GM12878 (cell line): ENCODE measurements around the gene CPB2. TPM values are rescaled to one million over a fixed set of nuclear protein-coding genes. Genes with fewer than 3 reads are reported as not detected.
A peak's percentile ranks its signal among the peaks of the same experiment; 100 is the strongest.

ENCODE experiments used
- ATAC-seq: fragments of 200-7000 bp; cut with Tn5 transposase; 3 replicates; pipeline ENCODE4 v1.9.1; 2020; ENCODE audit warnings: mild to moderate bottlenecking, moderate library complexity
- BruUV-seq: library from RNA; stranded (reverse); fragments of 400-500 nt; replicated peaks from 2 replicates; lab custom pipeline; 2021; lab: Mats Ljungman, UMichigan
- CTCF ChIA-PET: fragments of 300-600 bp; sonication (Branson Sonifier 250); formaldehyde crosslinking; extraction: SDS; loops from one replicate; lab custom pipeline; 2021; ENCODE audit warnings: inconsistent platforms; lab: Yijun Ruan, JAX
- POLR2A ChIA-PET: fragments of 350-600 bp; formaldehyde crosslinking; extraction: SDS; loops from one replicate; lab custom pipeline; 2021; ENCODE audit warnings: inconsistent platforms; lab: Charles Lee
- RAD21 ChIA-PET: fragments of 300-600 bp; sonication (Branson Sonifier 250); formaldehyde crosslinking; loops from one replicate; lab custom pipeline; 2023; ENCODE audit warnings: antibody characterized with exemption; ENCODE audit not compliant: unreplicated experiment; lab: Charles Lee
- SMC1A ChIA-PET: fragments of 300-600 bp; sonication (Branson Sonifier 250); formaldehyde crosslinking; loops from one replicate; lab custom pipeline; 2023; ENCODE audit not compliant: unreplicated experiment, uncharacterized antibody; lab: Charles Lee
- DNase-seq: peaks from one replicate; pipeline ENCODE4 v3.0.0-alpha.2; 2011; ENCODE audit warnings: low read depth, low spot score
- FAIRE-seq: peaks from 3 replicates; lab custom pipeline; 2011; peaks lifted over from hg19 to GRCh38; lab: Jason Lieb, UNC
- H2AFZ ChIP-seq: 2 replicates; pipeline ENCODE4 v1.6.0; 2011; ENCODE audit warnings: low read depth, low read length, control low read depth; ENCODE audit not compliant: control insufficient read depth
- H3K27ac ChIP-seq: 2 replicates; pipeline ENCODE4 v1.5.1; 2011; ENCODE audit warnings: control low read depth; ENCODE audit not compliant: control insufficient read depth, insufficient read depth
- H3K27me3 ChIP-seq, 2 experiments: replicated peaks in 1 of 2; 2 replicates each; pipeline versions ENCODE4 v1.6.0 to v1.6.1; 2011; ENCODE audit warnings: low read length in 1 of 2; ENCODE audit not compliant: control insufficient read depth in 2 of 2, insufficient read depth in 2 of 2
- H3K36me3 ChIP-seq, 2 experiments: 2 replicates each; pipeline ENCODE4 v1.5.1; 2011; ENCODE audit warnings: low read length in 1 of 2; ENCODE audit not compliant: control insufficient read depth in 2 of 2, insufficient read depth in 2 of 2
- H3K4me1 ChIP-seq: 2 replicates; pipeline ENCODE4 v1.6.1; 2011; ENCODE audit warnings: mild to moderate bottlenecking, low read length, moderate library complexity, mixed read lengths; ENCODE audit not compliant: control insufficient read depth, insufficient read depth
- H3K4me2 ChIP-seq: 2 replicates; pipeline ENCODE4 v1.6.0; 2011; ENCODE audit warnings: control low read depth; ENCODE audit not compliant: control insufficient read depth, insufficient read depth
- H3K4me3 ChIP-seq: fragments of 200-600 bp; sonication (generic); 2 replicates; pipeline ENCODE4 v1.5.1; 2016
- H3K79me2 ChIP-seq: 2 replicates; pipeline ENCODE4 v1.6.0; 2011; ENCODE audit warnings: low read length; ENCODE audit not compliant: control insufficient read depth, insufficient read depth
- H3K9ac ChIP-seq: 2 replicates; pipeline ENCODE4 v1.8.0; 2011; ENCODE audit warnings: low read length, control low read depth, mixed read lengths; ENCODE audit not compliant: control insufficient read depth, insufficient read depth
- H3K9me3 ChIP-seq: replicated peaks from 3 replicates; pipeline ENCODE4 v1.5.1; 2011; ENCODE audit warnings: mild to moderate bottlenecking, low read length; ENCODE audit not compliant: control insufficient read depth, insufficient read depth
- H4K20me1 ChIP-seq: 2 replicates; pipeline ENCODE4 v1.6.0; 2011; ENCODE audit not compliant: control insufficient read depth, insufficient read depth
- JUNB ChIP-seq: IDR thresholded peaks from 2 replicates; pipeline ENCODE4 v1.6.1; 2016; ENCODE audit warnings: antibody characterized with exemption, mild to moderate bottlenecking
- NBN ChIP-seq: fragments of 450-650 bp; IDR thresholded peaks from 2 replicates; pipeline ENCODE4 v1.6.1; 2016
- NFYA ChIP-seq: IDR thresholded peaks from 2 replicates; pipeline ENCODE4 v1.6.1; 2011; ENCODE audit warnings: low read depth, mild to moderate bottlenecking, low read length, improper control_type of control experiment, borderline replicate concordance
- NR2C1 ChIP-seq: fragments of 450-650 bp; IDR thresholded peaks from 2 replicates; pipeline ENCODE4 v1.6.1; 2017; ENCODE audit warnings: antibody characterized with exemption, mild to moderate bottlenecking, moderate library complexity
- WGBS: methylation state at CpG from one replicate; pipeline ENCODE4 v1.1.6; 2016; ENCODE audit warnings: low lambda C conversion rate; ENCODE audit not compliant: insufficient replicate concordance, insufficient coverage; ENCODE audit errors: missing lambda C conversion rate; 5-methylcytosine and 5-hydroxymethylcytosine counted together
- in situ Hi-C: fragments of 300-500 bp; cut with MboI; formaldehyde crosslinking; loops from 9 replicates; pipeline ENCODE4 v1.14.3; 2018; ENCODE audit warnings: mixed read lengths
- intact Hi-C: fragments of 100-400 bp; cut with micrococcal nuclease; formaldehyde crosslinking; loops from one replicate; pipeline ENCODE4 v1.14.2; 2022; ENCODE audit not compliant: unreplicated experiment
- polyA plus RNA-seq, 11 experiments: library from polyadenylated mRNA; depleted of rRNA in 4 of 11; unstranded in 6 of 11; stranded (reverse) in 5 of 11; fragments of >200 nt; fragmentation: Nextera tagmentation in 4 of 11; fragmentation: Illumina TruSeq in 1 of 11; extraction: Ambion mirVana in 4 of 11; extraction: Trizol in 1 of 11; gene quantifications; 1 replicate in 1 of 11; 2 replicates in 10 of 11; pipeline versions ENCODE4 v1.2.1 to v1.2.3, GENCODE V29; 2011 to 2016; ENCODE audit warnings: inconsistent platforms in 2 of 11, missing spikeins in 2 of 11, low read depth in 1 of 11
- total RNA-seq, 4 experiments: library from RNA; depleted of rRNA in 3 of 4; stranded (reverse); fragments of >200 nt in 3 of 4; fragmentation: Illumina TruSeq in 1 of 4; extraction: Trizol in 1 of 4; gene quantifications; 2 replicates each; pipeline versions ENCODE4 v1.2.1 to v1.2.3, GENCODE V29; 2013 to 2021

The CPB2 gene
- total and polyA plus RNA-seq, 10 of the 15 experiments (the other 5 are each of a cell fraction or from before 2014, with no cell fraction given), result 0.05 to 0.87 (median 0.13) TPM; not detected in 3

GRCh38 chr13:46087481-46087880 is 17.4 kb downstream of the CPB2 start:
- RAD21 ChIA-PET, result no interaction called here

GRCh38 chr13:46086985-46087384 is 17.8 kb downstream of the CPB2 start:
- Histone ChIP-seq H3K36me3 (no peaks in the 10 kb centered on the region), H3K4me2 (no peak overlapping the region), H3K27me3 (no peaks in the 10 kb centered on the region), H3K79me2 (no peaks in the 10 kb centered on the region), H3K9ac (no peak overlapping the region), H2AFZ (no peak overlapping the region), H3K4me3 (no peak overlapping the region), H4K20me1 (no peaks in the 10 kb centered on the region), H3K9me3 (no peaks in the 10 kb centered on the region), H3K4me1 (no peaks in the 10 kb centered on the region), H3K27ac (no peak overlapping the region)
- WGBS, result 84% methylated on average over 12 of the region's 12 CpGs
- FAIRE-seq, result no peak
- intact Hi-C loops, result no loop called here
- in situ Hi-C loops, result no loop called here
- POLR2A ChIA-PET, result no interaction called here
- BruUV-seq, result no TSS peak
- ATAC-seq, result no peak
- RAD21 ChIA-PET, result no interaction called here
- SMC1A ChIA-PET, result interaction anchor here (0.6 kb wide), 1 partner anchor 45 kb away, joined by 3 read pairs; no protein-coding TSS in a partner anchor
- DNase-seq, result no peak
- CTCF ChIA-PET, result interaction anchor here (1.1 kb wide), 1 partner anchor 19 kb away, joined by 3 read pairs; no protein-coding TSS in a partner anchor
- TF ChIP-seq NFYA (no peak), NR2C1 (no peak)

More at GRCh38 chr13:46087481-46087880, 17.4 kb downstream of the CPB2 start:
- intact Hi-C loops (no loop called here), in situ Hi-C loops (no loop called here)
- no peaks in the 10 kb centered on the region for H3K27me3 ChIP-seq
- H3K9ac ChIP-seq, result no peak overlapping the region
- SMC1A ChIA-PET, result interaction anchor here (0.6 to 1.6 kb wide), 3 partner anchors 39 to 53 kb away, joined by 3 read pairs; no protein-coding TSS in a partner anchor
- CTCF ChIA-PET, result no interaction called here
- H2AFZ ChIP-seq, result no peak overlapping the region
- no peaks in the 10 kb centered on the region for H3K4me1 ChIP-seq
- no peak for FAIRE-seq
- DNase-seq, result no peak
- peak; percentile 42 for ATAC-seq
- no peak overlapping the region for H3K4me3 ChIP-seq
- no TSS peak for BruUV-seq
- no peaks in the 10 kb centered on the region for H3K36me3 ChIP-seq
- H4K20me1 ChIP-seq, result no peaks in the 10 kb centered on the region
- no peak overlapping the region for H3K4me2 ChIP-seq
- no peak overlapping the region for H3K27ac ChIP-seq
- H3K9me3 ChIP-seq, result no peaks in the 10 kb centered on the region
- POLR2A ChIA-PET, result interaction anchor here (1.0 kb wide), 1 partner anchor 25 kb away, joined by 3 read pairs; no protein-coding TSS in a partner anchor
- no peaks in the 10 kb centered on the region for H3K79me2 ChIP-seq
- TF ChIP-seq JUNB (peak; percentile 54), NBN (no peak)
